ENCODE data around the gene WSB1. TPM values are rescaled to one million over a fixed set of nuclear protein-coding genes. Genes with fewer than 3 reads are reported as not detected.
"Not testable (repeated sequence)": the region's sequence is repeated elsewhere in the genome, so short reads cannot be mapped to it uniquely, and the experiment has no call there.

Gene WSB1
- polyA plus RNA-seq, 2 of the 4 experiments (the other 2 are of a cell fraction) = 46.0 to 111 TPM

DNA sequence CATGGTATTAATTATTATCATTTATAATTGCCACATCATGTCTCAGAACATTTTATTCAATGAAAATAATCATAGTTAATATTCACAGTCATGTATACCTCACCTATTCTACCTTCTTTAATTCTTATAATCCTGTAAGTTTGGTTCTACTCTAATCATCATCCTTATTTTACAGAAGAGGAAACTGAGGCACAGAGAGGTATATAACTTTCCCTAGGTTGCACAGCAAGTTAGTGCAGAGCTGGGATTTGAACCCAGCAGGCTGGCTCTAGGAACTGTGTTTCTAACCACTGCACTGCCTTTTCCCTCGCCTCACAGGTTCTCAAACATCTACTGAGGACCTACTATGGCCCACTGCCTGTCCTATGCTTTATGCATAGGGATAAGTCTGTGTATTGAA, 32.7 kb downstream of the WSB1 start:
- CTCF ChIA-PET = interaction anchor here (0.6 to 18.1 kb wide), 11 partner anchors 8 to 267 kb away, joined by 3 to 306 read pairs (median 4); no protein-coding TSS in a partner anchor
- 84% methylated on average over 1 of the region's 1 CpG for WGBS (ENCODE audit: missing lambda C conversion rate)
- POLR2A ChIA-PET = interaction anchor here (1.6 kb wide), 1 partner anchor 32 kb away, joined by 13 read pairs; the partner anchor contains the start of gene WSB1

DNA sequence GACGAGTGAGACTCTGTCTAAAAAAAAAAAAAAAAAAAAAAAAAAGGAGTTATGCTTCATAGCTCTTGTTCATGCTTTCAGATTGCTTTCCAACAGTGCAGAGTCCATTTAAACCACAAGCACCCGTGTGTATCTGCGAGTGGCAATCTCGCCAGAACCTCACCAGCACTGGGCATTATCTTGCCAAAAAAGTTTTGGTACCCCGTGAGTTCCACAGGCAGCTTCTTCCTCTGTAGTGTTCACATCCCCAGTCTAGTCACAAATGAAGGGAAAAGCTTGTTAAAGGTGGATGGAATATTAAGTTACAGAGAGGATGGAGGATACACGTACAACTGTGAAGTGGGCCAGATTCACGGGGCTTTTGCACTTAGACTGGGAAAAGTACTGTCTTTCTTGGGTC, 33.5 kb downstream of the WSB1 start:
- TF ChIP-seq, protein P1, sequence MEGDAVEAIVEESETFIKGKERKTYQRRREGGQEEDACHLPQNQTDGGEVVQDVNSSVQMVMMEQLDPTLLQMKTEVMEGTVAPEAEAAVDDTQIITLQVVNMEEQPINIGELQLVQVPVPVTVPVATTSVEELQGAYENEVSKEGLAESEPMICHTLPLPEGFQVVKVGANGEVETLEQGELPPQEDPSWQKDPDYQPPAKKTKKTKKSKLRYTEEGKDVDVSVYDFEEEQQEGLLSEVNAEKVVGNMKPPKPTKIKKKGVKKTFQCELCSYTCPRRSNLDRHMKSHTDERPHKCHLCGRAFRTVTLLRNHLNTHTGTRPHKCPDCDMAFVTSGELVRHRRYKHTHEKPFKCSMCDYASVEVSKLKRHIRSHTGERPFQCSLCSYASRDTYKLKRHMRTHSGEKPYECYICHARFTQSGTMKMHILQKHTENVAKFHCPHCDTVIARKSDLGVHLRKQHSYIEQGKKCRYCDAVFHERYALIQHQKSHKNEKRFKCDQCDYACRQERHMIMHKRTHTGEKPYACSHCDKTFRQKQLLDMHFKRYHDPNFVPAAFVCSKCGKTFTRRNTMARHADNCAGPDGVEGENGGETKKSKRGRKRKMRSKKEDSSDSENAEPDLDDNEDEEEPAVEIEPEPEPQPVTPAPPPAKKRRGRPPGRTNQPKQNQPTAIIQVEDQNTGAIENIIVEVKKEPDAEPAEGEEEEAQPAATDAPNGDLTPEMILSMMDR (IDR thresholded peaks at IDR 0.05) = no peak
- TF ChIP-seq ZSCAN20 (CRISPR knock-in tag; IDR thresholded peaks at IDR 0.05) = no peak
- no peak for TF ChIP-seq FOSB (CRISPR knock-in tag; IDR thresholded peaks at IDR 0.05)
- TF ChIP-seq CBX8 (IDR thresholded peaks at IDR 0.05) = no peak
- TF ChIP-seq, protein P2, sequence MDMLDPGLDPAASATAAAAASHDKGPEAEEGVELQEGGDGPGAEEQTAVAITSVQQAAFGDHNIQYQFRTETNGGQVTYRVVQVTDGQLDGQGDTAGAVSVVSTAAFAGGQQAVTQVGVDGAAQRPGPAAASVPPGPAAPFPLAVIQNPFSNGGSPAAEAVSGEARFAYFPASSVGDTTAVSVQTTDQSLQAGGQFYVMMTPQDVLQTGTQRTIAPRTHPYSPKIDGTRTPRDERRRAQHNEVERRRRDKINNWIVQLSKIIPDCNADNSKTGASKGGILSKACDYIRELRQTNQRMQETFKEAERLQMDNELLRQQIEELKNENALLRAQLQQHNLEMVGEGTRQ (IDR thresholded peaks at IDR 0.05) = no peak
- TF ChIP-seq NFE2L2 (conservative IDR thresholded peaks at IDR 0.05; ENCODE audit: low read length) = no peak
- no peak for TF ChIP-seq CEBPB (IDR thresholded peaks at IDR 0.05)
- no peak for TF ChIP-seq HOXB5 (CRISPR knock-in tag; IDR thresholded peaks at IDR 0.05)
- no peak for TF ChIP-seq RCOR1 (IDR thresholded peaks at IDR 0.05; ENCODE audit: low read depth, low read length)
- TF ChIP-seq MAFK (IDR thresholded peaks at IDR 0.05; ENCODE audit: partially characterized antibody) = no peak
- no peak for TF ChIP-seq HEYL (CRISPR knock-in tag; IDR thresholded peaks at IDR 0.05)
- no peak for TF ChIP-seq NR3C1 (IDR thresholded peaks at IDR 0.05)
- no peak for TF ChIP-seq HOXB13 (CRISPR knock-in tag; IDR thresholded peaks at IDR 0.05; ENCODE audit: low read depth)
- TF ChIP-seq TFCP2L1 (CRISPR knock-in tag; IDR thresholded peaks at IDR 0.05) = no peak
- TF ChIP-seq EHMT2 (IDR thresholded peaks at IDR 0.05; ENCODE audit: low read depth) = no peak
- TF ChIP-seq, protein P3, sequence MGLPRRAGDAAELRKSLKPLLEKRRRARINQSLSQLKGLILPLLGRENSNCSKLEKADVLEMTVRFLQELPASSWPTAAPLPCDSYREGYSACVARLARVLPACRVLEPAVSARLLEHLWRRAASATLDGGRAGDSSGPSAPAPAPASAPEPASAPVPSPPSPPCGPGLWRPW (IDR thresholded peaks at IDR 0.05) = no peak
- TF ChIP-seq ZC3H11A (IDR thresholded peaks at IDR 0.05) = no peak
- no peak for TF ChIP-seq HDAC2 (IDR thresholded peaks at IDR 0.05)
- Histone ChIP-seq H3K4me3 (no peak overlapping the region), H3K9me3 (no peaks in the 10 kb centered on the region), H3K4me1 (peaks cover 23% of the 10 kb centered on the region), H3K27ac (no peak overlapping the region), H3K4me2 (no peak overlapping the region)
- ATAC-seq = no peak
- POLR2A ChIA-PET = interaction anchor here (0.6 to 1.6 kb wide), 2 partner anchors 12 to 33 kb away, joined by 3 to 13 read pairs; partner anchors contain the start of gene WSB1
- FAIRE-seq = no peak
- WGBS (ENCODE audit: missing lambda C conversion rate) = 83% methylated on average over 7 of the region's 7 CpGs
- no peak for DNase-seq (ENCODE audit: low read depth in 1 of 2, low spot score in 1 of 2)
- CTCF ChIA-PET = interaction anchor here (0.7 to 18.1 kb wide), 9 partner anchors 9 to 266 kb away, joined by 3 to 306 read pairs (median 4); no protein-coding TSS in a partner anchor

More for the DNA sequence above, 32.7 kb downstream of the WSB1 start:
- FAIRE-seq (no peak), DNase-seq (ENCODE audit: low read depth in 1 of 2, low spot score in 1 of 2) (no peak), ATAC-seq (no peak)
- Histone ChIP-seq H3K4me1 (peaks cover 16% of the 10 kb centered on the region; the same call in 2 of the 3 replicates), H3K4me3 (no peak overlapping the region), H3K4me2 (no peak overlapping the region), H3K27ac (no peak overlapping the region), H3K9me3 (no peaks in the 10 kb centered on the region)
- TF ChIP-seq HOXB5 (CRISPR knock-in tag; IDR thresholded peaks at IDR 0.05) (no peak), ZFP36 (IDR thresholded peaks at IDR 0.05; ENCODE audit: borderline replicate concordance, partially characterized antibody) (peak; percentile 36), PHF8 (IDR thresholded peaks at IDR 0.05; ENCODE audit: borderline replicate concordance, low read depth) (no peak), ZNF302 (CRISPR knock-in tag; IDR thresholded peaks at IDR 0.05) (no peak), CEBPB (IDR thresholded peaks at IDR 0.05) (no peak), RCOR1 (IDR thresholded peaks at IDR 0.05; ENCODE audit: low read depth, low read length) (no peak), CBX8 (IDR thresholded peaks at IDR 0.05) (no peak)

DNA sequence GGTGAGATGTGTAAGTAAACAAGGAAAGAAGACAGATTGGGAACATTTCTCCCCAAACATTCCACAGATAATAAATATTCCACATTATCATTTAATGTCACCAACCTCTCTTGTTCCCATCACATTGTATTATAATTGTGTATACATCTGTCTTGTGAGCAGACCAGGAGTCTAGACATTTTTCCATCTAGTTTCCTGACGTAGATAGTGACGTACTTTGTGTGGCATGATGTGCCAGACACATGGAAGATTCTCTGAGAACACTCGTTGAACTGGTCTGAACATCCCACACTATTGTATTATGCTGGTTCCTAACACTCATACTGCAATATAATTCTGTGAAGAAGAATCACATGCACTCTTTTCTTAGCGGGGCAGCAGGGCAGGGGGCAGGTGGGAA, 34.0 kb downstream of the WSB1 start:
- no peak for ATAC-seq
- H3K9me3 ChIP-seq = no peaks in the 10 kb centered on the region
- no peak overlapping the region for H3K4me3 ChIP-seq
- ChIA-PET CTCF (interaction anchor here (0.6 to 18.1 kb wide), 5 partner anchors 9 to 90 kb away, joined by 3 to 306 read pairs (median 10); no protein-coding TSS in a partner anchor), POLR2A (interaction anchor here (0.6 to 1.6 kb wide), 2 partner anchors 12 to 34 kb away, joined by 3 to 13 read pairs; partner anchors contain the start of gene WSB1)
- WGBS (ENCODE audit: missing lambda C conversion rate) = 80% methylated on average over 4 of the region's 4 CpGs
- TF ChIP-seq, protein P4, sequence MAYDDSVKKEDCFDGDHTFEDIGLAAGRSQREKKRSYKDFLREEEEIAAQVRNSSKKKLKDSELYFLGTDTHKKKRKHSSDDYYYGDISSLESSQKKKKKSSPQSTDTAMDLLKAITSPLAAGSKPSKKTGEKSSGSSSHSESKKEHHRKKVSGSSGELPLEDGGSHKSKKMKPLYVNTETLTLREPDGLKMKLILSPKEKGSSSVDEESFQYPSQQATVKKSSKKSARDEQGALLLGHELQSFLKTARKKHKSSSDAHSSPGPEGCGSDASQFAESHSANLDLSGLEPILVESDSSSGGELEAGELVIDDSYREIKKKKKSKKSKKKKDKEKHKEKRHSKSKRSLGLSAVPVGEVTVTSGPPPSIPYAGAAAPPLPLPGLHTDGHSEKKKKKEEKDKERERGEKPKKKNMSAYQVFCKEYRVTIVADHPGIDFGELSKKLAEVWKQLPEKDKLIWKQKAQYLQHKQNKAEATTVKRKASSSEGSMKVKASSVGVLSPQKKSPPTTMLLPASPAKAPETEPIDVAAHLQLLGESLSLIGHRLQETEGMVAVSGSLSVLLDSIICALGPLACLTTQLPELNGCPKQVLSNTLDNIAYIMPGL (CRISPR knock-in tag; IDR thresholded peaks at IDR 0.05; ENCODE audit: borderline replicate concordance) = no peak
- TF ChIP-seq, protein P5, sequence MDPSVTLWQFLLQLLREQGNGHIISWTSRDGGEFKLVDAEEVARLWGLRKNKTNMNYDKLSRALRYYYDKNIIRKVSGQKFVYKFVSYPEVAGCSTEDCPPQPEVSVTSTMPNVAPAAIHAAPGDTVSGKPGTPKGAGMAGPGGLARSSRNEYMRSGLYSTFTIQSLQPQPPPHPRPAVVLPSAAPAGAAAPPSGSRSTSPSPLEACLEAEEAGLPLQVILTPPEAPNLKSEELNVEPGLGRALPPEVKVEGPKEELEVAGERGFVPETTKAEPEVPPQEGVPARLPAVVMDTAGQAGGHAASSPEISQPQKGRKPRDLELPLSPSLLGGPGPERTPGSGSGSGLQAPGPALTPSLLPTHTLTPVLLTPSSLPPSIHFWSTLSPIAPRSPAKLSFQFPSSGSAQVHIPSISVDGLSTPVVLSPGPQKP (IDR thresholded peaks at IDR 0.05; ENCODE audit: low read depth, low read length) = no peak
- TF ChIP-seq KDM1A (IDR thresholded peaks at IDR 0.05; ENCODE audit: low read depth) = no peak
- no peak for FAIRE-seq
- no peak overlapping the region for H3K4me2 ChIP-seq
- H3K27ac ChIP-seq = no peak overlapping the region
- DNase-seq (ENCODE audit: low read depth in 1 of 2, low spot score in 1 of 2) = no peak
- peaks cover 24% of the 10 kb centered on the region for H3K4me1 ChIP-seq

DNA sequence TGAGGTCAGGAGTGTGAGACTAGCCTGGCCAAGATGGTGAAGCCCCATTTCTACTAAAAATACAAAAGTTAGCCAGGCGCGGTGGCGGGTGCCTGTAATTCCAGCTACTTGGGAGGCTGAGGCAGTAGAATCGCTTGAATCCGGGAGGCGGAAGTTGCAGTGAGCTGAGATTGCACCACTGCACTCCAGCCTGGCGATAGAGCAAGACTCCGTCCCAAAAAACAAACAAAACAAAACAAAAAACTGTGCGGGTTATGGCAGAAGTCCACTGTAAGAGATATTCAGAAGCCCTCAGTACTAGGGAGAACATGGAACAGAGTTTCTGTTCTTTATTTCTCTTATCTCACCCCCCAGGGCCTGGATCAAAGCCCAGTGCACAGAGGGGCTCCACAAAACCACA, 34.8 kb downstream of the WSB1 start:
- CTCF ChIA-PET = interaction anchor here (0.6 to 18.1 kb wide), 6 partner anchors 8 to 271 kb away, joined by 3 to 306 read pairs (median 8); no protein-coding TSS in a partner anchor
- H3K4me3 ChIP-seq; H3K4me2 ChIP-seq; FAIRE-seq; H3K9me3 ChIP-seq; POLR2A ChIA-PET; DNase-seq (ENCODE audit: low read depth in 1 of 2, low spot score in 1 of 2); H3K27ac ChIP-seq; ATAC-seq: not testable (repeated sequence)
- H3K4me1 ChIP-seq = peaks cover 21% of the 10 kb centered on the region
- 74% methylated on average over 9 of the region's 9 CpGs for WGBS (ENCODE audit: missing lambda C conversion rate)
